ENCODE measurements around the gene RALA. TPM values are rescaled to one million over a fixed set of nuclear protein-coding genes. Genes with fewer than 3 reads are reported as not detected.

Gene RALA
- total RNA-seq, 6 experiments from 2014 or later = 7.5 to 13.8 (median 12.4) TPM

DNA sequence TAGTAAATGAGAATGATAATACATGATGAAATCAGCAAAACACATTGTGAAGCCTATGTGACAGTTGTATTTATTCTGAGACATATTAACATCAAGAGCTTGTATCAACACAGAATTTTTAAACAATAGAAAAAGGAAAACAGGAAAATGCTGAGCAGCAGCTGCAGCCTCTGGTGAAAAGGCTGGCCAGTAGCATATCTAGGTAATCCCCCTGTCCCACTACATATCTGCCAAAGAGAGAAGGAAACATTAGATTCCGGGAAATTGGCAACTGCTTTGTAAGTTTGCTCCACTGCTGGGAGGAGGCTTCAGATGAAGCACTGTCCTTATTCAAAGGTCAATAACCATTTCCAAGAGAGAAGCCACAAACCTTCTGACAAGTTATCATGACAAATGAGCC lies 89.4 kb downstream of the RALA start:
- 63% methylated on average over 1 of the region's 1 CpG for WGBS (ENCODE audit: insufficient coverage, low coverage, low lambda C conversion rate, missing lambda C conversion rate)
- DNase-seq = no peak

DNA sequence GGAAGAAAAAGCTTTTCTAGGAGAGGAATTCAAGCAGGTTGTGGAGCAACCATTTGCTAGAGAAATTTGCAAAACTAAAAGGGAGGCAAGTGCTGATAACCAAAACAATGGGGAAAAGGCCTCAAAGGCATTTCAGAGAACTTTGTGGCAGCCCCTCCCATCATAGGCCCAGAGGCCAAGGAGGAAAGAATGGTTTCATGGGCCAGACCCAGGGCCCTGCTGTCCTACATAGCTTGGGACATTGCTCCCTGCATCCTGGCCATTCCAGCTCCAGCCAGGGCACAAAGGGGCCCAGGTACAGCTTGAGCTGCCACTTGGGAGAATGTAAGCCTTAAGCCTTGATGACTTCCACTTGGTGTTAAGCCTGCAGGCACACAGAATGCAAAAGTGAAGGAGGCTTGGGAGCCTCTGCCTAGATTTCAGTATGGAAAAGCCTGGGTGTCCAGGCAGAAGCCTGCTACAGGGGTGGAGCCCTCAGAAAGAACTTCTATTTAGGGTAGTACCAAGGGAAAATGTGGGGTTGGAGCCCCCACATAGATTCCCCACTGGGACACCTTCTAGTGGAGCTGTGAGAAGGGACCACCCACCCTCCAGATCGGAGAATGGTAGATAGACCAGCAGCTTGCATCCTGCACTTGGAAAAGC lies 91.2 kb downstream of the RALA start:
- no peaks in the 10 kb centered on the region for H3K36me3 ChIP-seq
- DNase-seq (no peak), ATAC-seq (no peak)
- H3K4me1 ChIP-seq = no peaks in the 10 kb centered on the region
- H3K4me3 ChIP-seq = no peak overlapping the region
- 67% methylated on average over 1 of the region's 1 CpG for WGBS (ENCODE audit: insufficient coverage, low coverage, low lambda C conversion rate, missing lambda C conversion rate)
- TF ChIP-seq, protein P1, sequence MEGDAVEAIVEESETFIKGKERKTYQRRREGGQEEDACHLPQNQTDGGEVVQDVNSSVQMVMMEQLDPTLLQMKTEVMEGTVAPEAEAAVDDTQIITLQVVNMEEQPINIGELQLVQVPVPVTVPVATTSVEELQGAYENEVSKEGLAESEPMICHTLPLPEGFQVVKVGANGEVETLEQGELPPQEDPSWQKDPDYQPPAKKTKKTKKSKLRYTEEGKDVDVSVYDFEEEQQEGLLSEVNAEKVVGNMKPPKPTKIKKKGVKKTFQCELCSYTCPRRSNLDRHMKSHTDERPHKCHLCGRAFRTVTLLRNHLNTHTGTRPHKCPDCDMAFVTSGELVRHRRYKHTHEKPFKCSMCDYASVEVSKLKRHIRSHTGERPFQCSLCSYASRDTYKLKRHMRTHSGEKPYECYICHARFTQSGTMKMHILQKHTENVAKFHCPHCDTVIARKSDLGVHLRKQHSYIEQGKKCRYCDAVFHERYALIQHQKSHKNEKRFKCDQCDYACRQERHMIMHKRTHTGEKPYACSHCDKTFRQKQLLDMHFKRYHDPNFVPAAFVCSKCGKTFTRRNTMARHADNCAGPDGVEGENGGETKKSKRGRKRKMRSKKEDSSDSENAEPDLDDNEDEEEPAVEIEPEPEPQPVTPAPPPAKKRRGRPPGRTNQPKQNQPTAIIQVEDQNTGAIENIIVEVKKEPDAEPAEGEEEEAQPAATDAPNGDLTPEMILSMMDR (IDR thresholded peaks at IDR 0.05) = no peak
- no peak for TF ChIP-seq POLR2A (IDR thresholded peaks at IDR 0.05)
- peaks cover 0 to 7% (median 0%) of the 10 kb centered on the region in 4 donors for H3K9me3 ChIP-seq
- H3K27ac ChIP-seq = no peak overlapping the region
- intact Hi-C loops (cut with DNase I) = no loop called here
- no peaks in the 10 kb centered on the region for H3K27me3 ChIP-seq

More for the DNA sequence above, 89.4 kb downstream of the RALA start:
- Histone ChIP-seq H3K36me3 (no peaks in the 10 kb centered on the region), H3K27ac (no peak overlapping the region), H3K4me3 (no peak overlapping the region), H3K9me3 (peaks cover 0 to 7% (median 0%) of the 10 kb centered on the region in 4 donors), H3K4me1 (no peaks in the 10 kb centered on the region), H3K27me3 (no peaks in the 10 kb centered on the region)
- TF ChIP-seq, protein P1 (IDR thresholded peaks at IDR 0.05) = no peak
- no peak for TF ChIP-seq POLR2A (IDR thresholded peaks at IDR 0.05)
- intact Hi-C loops (cut with DNase I) = no loop called here
- ATAC-seq = no peak

- DNase-seq (no peak), ATAC-seq (peak; percentile 12 to 58 (median 50))
- no peak for TF ChIP-seq POLR2A (IDR thresholded peaks at IDR 0.05)
- TF ChIP-seq, protein P1 (IDR thresholded peaks at IDR 0.05) = no peak
- Histone ChIP-seq H3K36me3 (no peaks in the 10 kb centered on the region), H3K27me3 (no peaks in the 10 kb centered on the region), H3K4me1 (no peaks in the 10 kb centered on the region), H3K9me3 (no peaks in the 10 kb centered on the region), H3K27ac (no peak overlapping the region), H3K4me3 (no peak overlapping the region)
- intact Hi-C loops (cut with DNase I) = no loop called here
- 40% methylated on average over 3 of the region's 7 CpGs for WGBS (ENCODE audit: insufficient coverage, low coverage, low lambda C conversion rate, missing lambda C conversion rate)
Measured at GRCh38 chr7:39720586-39720985, 97.2 kb downstream of the RALA start.

GRCh38 chr7:39721345-39721744 lies 98.0 kb downstream of the RALA start:
- TF ChIP-seq, protein P1 (IDR thresholded peaks at IDR 0.05) = no peak
- TF ChIP-seq POLR2A (IDR thresholded peaks at IDR 0.05) = no peak
- Histone ChIP-seq H3K4me1 (no peaks in the 10 kb centered on the region), H3K4me3 (no peak overlapping the region), H3K9me3 (no peaks in the 10 kb centered on the region), H3K36me3 (no peaks in the 10 kb centered on the region), H3K27ac (no peak overlapping the region), H3K27me3 (no peaks in the 10 kb centered on the region)
- DNase-seq = no peak
- WGBS (ENCODE audit: insufficient coverage, low coverage, low lambda C conversion rate, missing lambda C conversion rate) = 75% methylated on average over 3 of the region's 3 CpGs
- ATAC-seq = no peak
- intact Hi-C loops (cut with DNase I) = no loop called here
